K562 (cell line): ENCODE results near the gene AGO4. TPM values are rescaled to one million over a fixed set of nuclear protein-coding genes. Genes with fewer than 3 reads are reported as not detected.
A peak's percentile ranks its signal among the peaks of the same experiment; 100 is the strongest.

Experiments
- CBX3 ChIP-seq, 2 experiments: IDR thresholded peaks; 1 replicate in 1 of 2; 2 replicates in 1 of 2; pipeline ENCODE4 v1.6.1; 2012; ENCODE audit warnings: inconsistent platforms in 2 of 2, low read length in 2 of 2, borderline replicate concordance in 1 of 2, control low read depth in 1 of 2
- E2F1 ChIP-seq: sonication (generic); formaldehyde crosslinking; IDR thresholded peaks from 2 replicates; pipeline ENCODE4 v1.8.1; 2023; ENCODE audit warnings: mild to moderate bottlenecking, missing genetic modification reagents, moderate library complexity
- E2F8 ChIP-seq: fragments of 450-650 bp; IDR thresholded peaks from 2 replicates; pipeline ENCODE4 v1.7.1; 2018; ENCODE audit warnings: mild to moderate bottlenecking, low read depth; ENCODE audit not compliant: partially characterized antibody
- ETS1 ChIP-seq: conservative IDR thresholded peaks from 2 replicates; pipeline ENCODE4 v1.6.1; 2011; ENCODE audit warnings: low read depth, mild to moderate bottlenecking, low read length; ENCODE audit not compliant: control insufficient read depth
- GABPA ChIP-seq: fragments of 200-800 bp; sonication (Bioruptor generic); conservative IDR thresholded peaks from 2 replicates; pipeline ENCODE4 v1.6.1; 2016; ENCODE audit warnings: low read depth, missing genetic modification characterization, missing compliant biosample characterization
- ILK ChIP-seq: fragments of 450-650 bp; IDR thresholded peaks from 2 replicates; pipeline ENCODE4 v1.6.1; 2016; ENCODE audit warnings: missing genetic modification characterization, low read depth, mild to moderate bottlenecking, missing compliant biosample characterization, moderate library complexity, borderline replicate concordance
- LCOR ChIP-seq: sonication (generic); formaldehyde crosslinking; IDR thresholded peaks from 2 replicates; pipeline ENCODE4 v1.8.0; 2022; ENCODE audit warnings: mild to moderate bottlenecking, missing genetic modification reagents
- NFIC ChIP-seq: fragments of 450-650 bp; IDR thresholded peaks from 2 replicates; pipeline ENCODE4 v1.6.1; 2017; ENCODE audit warnings: mild to moderate bottlenecking, inconsistent platforms
- NR2C2 ChIP-seq, 2 experiments: fragments of 200-800 bp in 1 of 2; sonication (Bioruptor generic) in 1 of 2; sonication (generic) in 1 of 2; formaldehyde crosslinking in 1 of 2; IDR thresholded peaks; 2 replicates each; pipeline versions ENCODE4 v1.6.1 to v1.8.0; 2016 to 2022; ENCODE audit warnings: mild to moderate bottlenecking in 1 of 2, missing compliant biosample characterization in 1 of 2, missing genetic modification characterization in 1 of 2, missing genetic modification reagents in 1 of 2
- PTTG1 ChIP-seq: fragments of 450-650 bp; IDR thresholded peaks from 2 replicates; pipeline ENCODE4 v1.6.1; 2016; ENCODE audit warnings: low read depth, mild to moderate bottlenecking, missing genetic modification characterization, missing compliant biosample characterization
- THAP7 ChIP-seq: fragments of 250-450 bp; sonication (Bioruptor Pico); IDR thresholded peaks from 2 replicates; pipeline ENCODE4 v1.5.0; 2021
- ZBTB11 ChIP-seq, 3 experiments: fragments of 200-800 bp in 1 of 3; fragments of 250-450 bp in 1 of 3; fragments of 450-650 bp in 1 of 3; sonication (Bioruptor Pico) in 1 of 3; sonication (Bioruptor generic) in 1 of 3; formaldehyde crosslinking in 1 of 3; IDR thresholded peaks; 2 replicates each; pipeline versions ENCODE4 v1.6.1 to v1.8.0; 2016 to 2022; ENCODE audit warnings: mild to moderate bottlenecking in 2 of 3, missing genetic modification characterization in 2 of 3, missing compliant biosample characterization in 1 of 3, moderate library complexity in 1 of 3
- polyA plus RNA-seq, 8 experiments: library from polyadenylated mRNA; depleted of rRNA in 4 of 8; stranded (reverse) in 5 of 8; unstranded in 3 of 8; fragments of >200 nt; fragmentation: Nextera tagmentation in 2 of 8; fragmentation: Illumina TruSeq in 1 of 8; extraction: Ambion mirVana in 2 of 8; extraction: Trizol in 1 of 8; gene quantifications; 2 replicates each; pipeline versions ENCODE4 v1.2.1 to v1.2.3, GENCODE V29; 2011 to 2014; ENCODE audit warnings: inconsistent platforms in 1 of 8, missing spikeins in 1 of 8
- total RNA-seq, 7 experiments: library from RNA; depleted of rRNA in 6 of 7; stranded (reverse); fragments of >200 nt in 6 of 7; fragmentation: Illumina TruSeq in 2 of 7; extraction: Trizol in 2 of 7; gene quantifications; 2 replicates each; pipeline versions ENCODE4 v1.2.1 to v1.2.3, GENCODE V29; 2011 to 2021; ENCODE audit warnings: low replicate concordance in 1 of 7

Gene AGO4
- total and polyA plus RNA-seq, 9 of the 15 experiments (the other 6 are each of a cell fraction or from before 2014, with no cell fraction given), result 1.3 to 10.5 (median 6.5) TPM

GRCh38 chr1:35807614-35808449 is at the start of gene AGO4 (continued):
- TF ChIP-seq E2F8, result peak; percentile 29
- no peak for TF ChIP-seq THAP7 (CRISPR knock-in tag)
- TF ChIP-seq ETS1, result peak; percentile 31; the same call in 1 of the 2 replicates
- peak; percentile 42; the same call in 1 of the 2 replicates for TF ChIP-seq NFIC
- TF ChIP-seq ZBTB11 (CRISPR knock-in tag; IDR thresholded peaks at IDR 0.05), result 0 out of 6 replicates have a peak, but pooled peaks of 1 of the 3 experiments have one; percentile 13
- TF ChIP-seq LCOR (CRISPR knock-in tag), result no peak
- no peak for TF ChIP-seq CBX3 (IDR thresholded peaks at IDR 0.05; ENCODE audit: borderline replicate concordance in 1 of 2, low read length in 2 of 2)
- peak; percentile 62 for TF ChIP-seq GABPA (tag)
- no peak for TF ChIP-seq ILK (tag)
- no peak for TF ChIP-seq E2F1 (CRISPR knock-in tag)
- no peak for TF ChIP-seq NR2C2 (CRISPR knock-in tag; IDR thresholded peaks at IDR 0.05)
- TF ChIP-seq NR2C2 (tag; IDR thresholded peaks at IDR 0.05), result peak; percentile 70; the same call in 1 of the 2 replicates
- TF ChIP-seq PTTG1 (tag), result no peak
- TF ChIP-seq, all 486 proteins: peak for 57
